Activated CD8-positive, alpha-beta memory T cell treated with anti-CD3 and anti-CD28 coated beads, Interleukin-2, amount 50 U/mL, for 4 hours (primary cell): ENCODE data around the gene GPATCH1.
"Not testable (repeated sequence)": the region's sequence is repeated elsewhere in the genome, so short reads cannot be mapped to it uniquely, and the experiment has no call there.

ENCODE experiments used
- DNase-seq: peaks from one replicate; pipeline ENCODE4 v3.0.0-alpha.2; 2020

The GPATCH1 gene

GRCh38 chr19:33163481-33163880 lies 82.5 kb downstream of the GPATCH1 start:
- no peak for DNase-seq

- not testable (repeated sequence) for DNase-seq
These were observed 85.1 kb downstream of the GPATCH1 start for GRCh38 chr19:33166037-33166436.

GRCh38 chr19:33167438-33167837 lies 86.5 kb downstream of the GPATCH1 start:
- DNase-seq, result no peak

- no peak for DNase-seq
These were observed 87.5 kb downstream of the GPATCH1 start for GRCh38 chr19:33168528-33168927.

GRCh38 chr19:33171222-33171795 lies 90.3 kb downstream of the GPATCH1 start:
- no peak for DNase-seq

- no peak for DNase-seq
These were observed 91.0 kb downstream of the GPATCH1 start for GRCh38 chr19:33171916-33172359.

- no peak for DNase-seq
These were observed 93.2 kb downstream of the GPATCH1 start for GRCh38 chr19:33174186-33174585.

GRCh38 chr19:33175156-33175782 lies 94.3 kb downstream of the GPATCH1 start:
- no peak for DNase-seq

- no peak for DNase-seq
These were observed 95.1 kb downstream of the GPATCH1 start for GRCh38 chr19:33175886-33176669.

- DNase-seq, result peak; percentile 96
These were observed 95.9 kb downstream of the GPATCH1 start for GRCh38 chr19:33176670-33177416.

GRCh38 chr19:33177417-33177979 lies 96.5 kb downstream of the GPATCH1 start:
- no peak for DNase-seq
